NB4 (cell line): Measurements from ENCODE around the gene SPAG5.

Experiments
- DNase-seq: peaks from one replicate; pipeline ENCODE4 v3.0.0; 2010; ENCODE audit warnings: low read depth
- H3K4me3 ChIP-seq: one replicate; pipeline ENCODE4 v1.5.1; 2011; ENCODE audit warnings: mild to moderate bottlenecking, low read depth, low read length, moderate library complexity
- CTCF ChIP-seq: IDR thresholded peaks from one replicate; pipeline ENCODE4 v1.5.1; 2012; ENCODE audit warnings: low read depth, low read length
- MAX ChIP-seq: IDR thresholded peaks from 2 replicates; pipeline ENCODE4 v1.6.1; 2011; ENCODE audit warnings: low read depth, low read length
- MYC ChIP-seq: IDR thresholded peaks from 2 replicates; pipeline ENCODE4 v1.6.1; 2011; ENCODE audit warnings: low read depth, low read length
- POLR2A ChIP-seq: IDR thresholded peaks from 2 replicates; pipeline ENCODE4 v1.6.1; 2011; ENCODE audit warnings: mild to moderate bottlenecking; ENCODE audit not compliant: insufficient read length; ENCODE audit errors: extremely low read depth

The SPAG5 gene

GRCh38 chr17:28571361-28572122 is 27.3 kb downstream of the SPAG5 start, which contains the start of gene PIGS:
Gene PIGS, minus strand, starts transcription at chr17:28571524. Its CDS starts 28 bp downstream, at chr17:28571496.
- DNase-seq: peak; percentile 98
- TF ChIP-seq CTCF (no peak), POLR2A (peak; percentile 76), MYC (no peak; the same call in 1 of the 2 replicates), MAX (peak; percentile 31; the same call in 1 of the 2 replicates)
- H3K4me3 ChIP-seq: peak within 1 kb of the TSS; percentile 90

GRCh38 chr17:28570716-28571360 is 28.0 kb downstream of the SPAG5 start:
- peak overlapping the region; percentile 90 for H3K4me3 ChIP-seq
- TF ChIP-seq POLR2A (no peak), MYC (no peak), CTCF (no peak), MAX (peak; percentile 45)
- peak; percentile 67 for DNase-seq

GRCh38 chr17:28569446-28569845 is 29.4 kb downstream of the SPAG5 start:
- TF ChIP-seq MAX (no peak), CTCF (no peak), POLR2A (no peak), MYC (no peak)
- DNase-seq: no peak
- peak overlapping the region; percentile 90 for H3K4me3 ChIP-seq

GRCh38 chr17:28567604-28568003 is 31.2 kb downstream of the SPAG5 start:
- no peak for TF ChIP-seq MYC
- TF ChIP-seq MAX: no peak
- no peak for TF ChIP-seq POLR2A
- no peak for TF ChIP-seq CTCF
- DNase-seq: peak; percentile 76
- no peak overlapping the region for H3K4me3 ChIP-seq

- no peak overlapping the region for H3K4me3 ChIP-seq
- TF ChIP-seq MAX (no peak), MYC (no peak), CTCF (no peak), POLR2A (no peak)
- no peak for DNase-seq
Measured at GRCh38 chr17:28563475-28563874, 35.4 kb downstream of the SPAG5 start.
